Fibroblast of the conjunctiva (primary cell): ENCODE measurements around the gene LSM3.

Experiments used
- DNase-seq: peaks from one replicate; pipeline ENCODE4 v3.0.0-alpha.2; 2010; ENCODE audit warnings: low read depth

Gene LSM3

DNA sequence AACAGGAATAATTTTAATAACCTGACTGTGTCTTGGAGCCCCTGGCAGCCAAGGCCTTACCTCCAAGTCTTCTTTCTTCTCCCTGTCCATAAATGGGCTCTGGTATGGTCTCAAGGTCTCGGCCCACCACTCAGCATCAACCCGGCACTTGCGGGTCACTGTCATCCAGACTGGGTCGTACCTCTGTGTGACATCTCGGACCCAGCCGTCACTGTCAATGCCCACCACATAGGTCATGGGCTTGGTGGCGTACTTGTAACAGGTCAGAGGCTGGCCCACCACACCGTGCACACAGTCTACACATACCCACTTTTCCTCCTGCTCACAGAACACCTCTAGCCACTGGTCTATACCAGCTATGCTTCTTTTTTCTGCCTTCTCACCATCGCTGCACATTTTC, 20.7 kb upstream of the LSM3 start:
- DNase-seq: no peak

DNA sequence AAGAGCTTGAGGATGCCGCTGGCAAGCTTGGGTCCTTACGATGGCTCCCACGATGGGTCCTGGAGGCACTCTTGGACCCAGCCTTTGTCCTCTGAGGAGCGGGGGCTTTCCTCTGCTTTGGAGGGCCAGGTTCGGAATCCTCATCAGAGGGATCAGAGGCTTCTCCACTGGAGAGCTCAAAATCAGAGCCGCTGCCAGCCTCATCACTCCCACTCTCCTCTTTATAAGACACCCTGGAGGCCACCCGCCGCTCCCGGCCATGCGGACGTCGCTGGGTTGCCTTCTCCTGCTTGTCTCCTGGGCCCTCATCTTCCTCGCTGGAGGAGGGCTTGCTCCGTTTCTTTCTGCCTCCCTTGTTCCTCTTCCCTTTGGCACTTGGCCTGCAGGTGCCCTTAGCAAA, 20.2 kb upstream of the LSM3 start:
- no peak for DNase-seq

DNA sequence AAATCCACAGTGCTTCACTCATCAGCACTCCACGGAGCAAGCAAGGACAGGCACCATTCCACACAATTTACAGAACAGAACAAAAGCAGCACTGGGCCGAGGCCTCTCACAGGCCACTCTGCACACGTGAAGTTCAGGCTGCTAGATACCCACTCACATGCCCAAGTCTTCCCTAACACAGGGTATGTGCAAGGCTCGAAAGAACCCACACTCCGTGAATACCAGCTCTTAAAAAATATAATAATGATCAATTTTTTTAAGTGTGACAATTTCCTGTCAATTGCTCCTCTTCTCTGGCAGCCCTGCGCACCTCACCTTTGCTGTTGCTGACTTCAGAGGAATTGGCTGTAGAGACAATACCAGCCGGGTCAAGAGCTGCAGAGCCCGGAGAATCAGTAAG, 19.2 kb upstream of the LSM3 start:
- DNase-seq: no peak

DNA sequence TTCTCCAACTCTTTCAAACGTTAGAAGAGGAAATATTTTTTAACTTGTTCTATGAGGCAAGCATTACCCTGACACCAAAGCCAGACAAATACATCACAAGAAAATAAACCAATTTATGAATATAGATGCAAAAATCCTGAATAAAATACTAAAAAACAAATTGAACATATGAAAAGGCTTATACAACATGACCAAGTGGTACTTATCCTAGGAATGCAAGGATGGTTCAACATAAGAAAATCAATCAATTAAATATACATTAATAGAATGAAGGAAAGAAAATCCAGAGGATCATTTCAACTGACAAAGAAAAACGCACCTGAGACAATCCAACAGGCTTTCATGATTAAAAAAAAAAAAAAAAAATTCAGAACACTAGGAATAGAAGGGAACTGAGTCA, 17.3 kb upstream of the LSM3 start:
- no peak for DNase-seq

DNA sequence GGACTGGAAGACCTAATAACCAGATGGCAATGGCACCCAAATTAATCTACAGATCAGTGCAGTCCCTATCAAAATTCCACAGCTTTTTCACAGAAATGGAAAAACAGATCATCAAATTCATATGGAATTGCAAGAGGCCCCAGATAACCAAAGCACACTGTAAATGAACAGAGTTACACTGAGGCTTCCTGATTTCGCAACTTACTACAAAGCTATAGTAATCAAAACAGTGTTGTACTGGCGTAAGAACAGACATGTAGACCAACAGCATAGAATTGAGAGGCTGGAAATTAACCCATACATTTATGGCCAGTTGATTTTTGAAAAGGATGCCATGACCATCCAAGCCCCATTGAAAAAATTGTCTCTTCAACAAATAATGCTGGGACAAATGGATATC, 16.4 kb upstream of the LSM3 start:
- DNase-seq: no peak

DNA sequence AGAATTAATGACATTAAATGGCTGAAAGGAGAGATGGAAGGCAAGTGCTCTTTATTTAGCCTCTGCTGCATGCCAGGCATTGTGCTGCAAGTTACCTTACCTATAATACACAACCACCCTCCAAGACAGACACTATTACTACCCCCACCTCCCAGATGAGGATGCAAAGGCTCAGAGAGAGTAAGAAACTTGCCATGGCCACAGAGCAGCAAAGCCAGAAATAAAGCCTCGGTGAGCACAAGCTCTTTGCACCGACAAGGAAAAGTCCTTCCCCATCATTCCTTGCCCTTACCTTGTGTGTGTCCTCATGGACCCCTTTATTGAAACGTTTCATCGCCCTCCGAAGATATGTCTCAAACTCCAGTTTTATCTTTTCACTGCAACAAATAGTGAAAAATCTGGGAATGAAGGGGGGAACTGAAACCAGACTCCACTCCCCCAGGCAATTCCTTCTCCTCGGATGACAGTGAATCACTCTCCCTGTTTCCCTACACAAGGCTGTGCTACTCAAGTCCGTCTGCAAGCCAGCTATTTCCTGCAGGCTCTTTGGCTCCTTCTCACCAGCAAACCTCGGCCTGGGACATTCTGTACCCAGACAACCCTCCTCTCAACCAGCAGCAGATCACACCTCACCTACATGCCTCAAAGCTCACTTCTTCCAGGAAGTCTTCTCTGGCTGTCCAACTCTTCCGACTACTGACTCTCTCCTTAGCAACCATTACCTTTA, 11.6 kb upstream of the LSM3 start:
- DNase-seq: peak; percentile 56

DNA sequence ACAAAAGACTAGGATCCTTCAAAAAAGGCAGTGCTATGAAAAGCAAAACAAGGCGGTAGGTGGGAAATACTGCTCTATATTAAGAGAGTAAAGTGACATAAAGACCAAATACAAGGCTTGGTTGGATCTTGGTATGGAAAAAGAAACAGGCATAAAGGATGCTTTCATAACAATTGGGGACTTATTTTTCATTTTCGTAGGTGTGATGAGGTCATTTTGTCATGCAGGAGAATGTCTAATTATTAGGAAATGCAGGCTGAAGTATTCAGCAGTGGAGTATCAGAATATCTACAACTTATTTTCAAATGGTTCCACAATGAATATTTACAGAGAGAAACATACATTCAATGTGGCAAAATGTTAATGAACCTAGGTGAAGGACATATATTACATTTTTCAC, 9.2 kb upstream of the LSM3 start:
- DNase-seq: no peak

DNA sequence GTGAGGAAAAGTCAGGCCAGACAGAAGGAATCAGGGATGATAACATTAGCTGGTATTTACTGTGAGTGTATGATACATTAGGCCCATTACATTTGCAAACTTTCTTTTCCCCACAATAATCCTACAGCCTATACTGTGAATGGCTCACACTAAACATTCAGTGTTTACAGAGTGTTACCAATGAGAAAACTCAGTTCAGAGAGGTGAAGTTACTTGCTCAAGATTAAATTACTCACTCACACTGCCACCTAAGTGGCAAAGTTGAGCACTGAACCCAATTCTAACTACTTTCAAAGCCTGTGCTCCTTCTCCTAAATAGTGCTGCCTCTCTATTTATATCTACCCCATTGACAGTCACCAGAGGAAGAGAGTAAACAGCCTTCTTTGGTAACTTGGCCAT, 8.7 kb upstream of the LSM3 start:
- no peak for DNase-seq

DNA sequence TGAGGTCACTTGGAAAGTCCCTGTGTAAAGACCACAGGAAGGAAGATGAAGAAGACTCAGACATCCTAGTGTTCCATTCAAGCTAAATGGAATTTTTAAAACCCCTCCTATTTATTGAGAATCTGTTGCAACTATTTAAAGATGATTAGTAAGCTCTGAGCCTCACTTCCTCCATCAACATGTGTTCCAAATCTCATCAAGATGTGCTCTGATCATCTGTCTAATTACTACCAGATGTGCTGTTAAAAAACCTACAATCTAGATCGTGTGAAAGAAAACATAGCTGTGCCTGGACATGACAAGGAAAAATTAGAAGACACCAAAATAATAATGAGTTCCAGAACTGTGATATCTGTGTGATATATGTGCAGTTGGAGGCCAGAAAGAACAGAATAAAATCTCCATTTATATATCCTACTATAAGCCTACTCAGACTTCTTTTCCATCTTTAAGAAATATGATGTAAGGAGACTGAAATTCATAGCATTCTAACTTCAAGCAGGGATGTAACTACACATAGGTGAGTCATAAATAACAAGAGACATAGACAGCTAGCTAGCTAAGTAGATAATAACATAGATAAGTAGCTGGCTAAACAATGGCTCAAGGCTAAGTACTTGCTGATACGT, 8.0 kb upstream of the LSM3 start:
- peak; percentile 80 for DNase-seq

DNA sequence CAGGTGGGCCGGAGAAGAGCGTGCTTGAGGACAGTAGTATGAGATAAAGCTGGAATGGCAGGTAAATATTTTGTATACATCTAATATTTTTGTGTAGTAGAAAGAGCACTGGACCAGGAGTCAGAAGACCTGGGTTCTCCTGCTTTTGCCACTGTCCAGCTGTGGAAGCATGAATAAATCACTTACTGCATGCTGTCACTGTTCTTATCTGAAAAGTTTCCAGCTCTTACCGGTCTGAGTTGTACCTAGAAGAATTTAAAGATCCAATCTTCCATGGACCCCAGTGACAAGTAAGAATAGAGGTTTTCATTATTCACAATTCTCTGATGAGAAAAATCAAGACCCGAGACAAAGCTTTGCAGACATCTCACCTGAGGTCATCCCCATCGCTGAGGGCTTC, 6.1 kb upstream of the LSM3 start:
- no peak for DNase-seq

DNA sequence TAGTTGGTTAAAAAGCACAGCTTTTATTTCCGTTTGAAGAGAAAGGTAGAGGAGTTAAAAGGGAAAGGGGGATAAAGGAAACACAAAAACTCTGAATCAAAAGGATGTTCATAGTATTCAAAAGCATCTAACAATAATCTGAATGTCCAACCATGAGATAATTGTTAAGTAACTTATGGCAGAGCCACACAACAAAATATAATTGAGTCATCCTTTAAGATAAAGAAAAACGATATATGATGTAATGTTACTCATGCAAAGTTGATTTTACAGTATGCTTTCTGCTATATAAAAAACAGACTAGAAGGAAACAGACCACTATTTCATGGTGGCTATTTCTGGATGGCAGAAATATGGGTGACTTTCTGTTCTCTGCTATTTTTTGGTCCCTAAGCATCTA, 4.1 kb upstream of the LSM3 start:
- no peak for DNase-seq

DNA sequence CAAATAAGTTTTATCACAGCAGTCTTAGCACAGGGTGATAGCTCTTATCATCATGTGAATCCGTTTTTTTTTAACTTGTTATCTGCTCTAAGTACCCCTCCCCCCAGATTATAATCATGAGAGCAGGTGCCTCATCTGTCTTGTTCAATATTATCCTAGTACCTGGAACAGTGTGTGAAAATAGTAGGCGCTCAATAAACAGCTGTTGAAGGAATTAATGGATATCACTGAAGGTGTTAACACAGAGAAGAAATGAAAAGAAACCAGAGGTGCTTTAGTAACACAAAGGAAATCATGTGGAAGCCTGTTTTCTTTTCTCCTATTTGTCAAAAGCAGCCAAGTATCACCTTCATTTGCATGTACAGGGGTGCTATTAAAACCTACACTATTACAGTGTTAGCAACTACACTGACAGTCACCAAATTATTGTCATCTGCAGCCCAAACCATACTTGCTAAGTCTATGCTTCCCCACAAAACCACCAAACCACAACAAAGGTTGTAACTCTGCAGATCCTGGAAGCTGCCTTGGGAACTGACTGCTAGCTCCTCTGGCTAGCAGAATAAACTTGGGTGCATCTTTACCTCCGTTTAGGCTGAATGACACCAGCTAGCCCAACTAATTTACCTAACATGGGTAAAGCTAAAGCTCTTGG, 3.1 kb upstream of the LSM3 start:
- no peak for DNase-seq

DNA sequence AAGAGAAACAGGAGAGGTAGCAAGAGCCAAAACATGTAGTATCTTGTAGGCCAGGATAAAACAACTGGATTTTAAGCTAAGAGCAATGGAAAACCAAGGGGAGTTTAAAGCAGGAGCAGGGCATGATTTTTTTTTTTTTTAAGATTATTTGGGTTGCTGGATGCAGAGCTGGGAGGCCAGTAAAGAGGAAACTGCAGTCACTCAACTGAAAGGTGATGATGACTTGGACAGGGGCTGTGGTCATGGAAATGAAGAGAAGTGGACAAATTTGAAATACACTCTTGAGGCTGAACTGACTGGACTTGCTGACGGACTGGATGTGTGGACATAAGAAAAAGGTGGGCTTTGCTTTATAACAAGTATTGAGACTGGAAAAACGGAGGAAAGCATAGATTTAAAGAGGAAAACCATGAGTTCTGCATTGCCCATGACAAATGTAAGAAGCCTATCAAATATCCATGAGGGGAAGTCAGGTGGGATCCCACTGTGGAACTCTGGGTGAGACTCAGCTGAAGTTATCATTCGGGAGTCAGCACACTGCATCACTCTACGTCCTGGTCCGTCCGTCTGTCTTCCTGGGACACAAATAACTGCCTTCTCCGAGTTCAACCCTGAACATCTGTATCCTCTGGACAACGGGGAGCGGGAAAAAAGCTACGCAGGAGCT, 904 bp upstream of the LSM3 start:
- DNase-seq: no peak

DNA sequence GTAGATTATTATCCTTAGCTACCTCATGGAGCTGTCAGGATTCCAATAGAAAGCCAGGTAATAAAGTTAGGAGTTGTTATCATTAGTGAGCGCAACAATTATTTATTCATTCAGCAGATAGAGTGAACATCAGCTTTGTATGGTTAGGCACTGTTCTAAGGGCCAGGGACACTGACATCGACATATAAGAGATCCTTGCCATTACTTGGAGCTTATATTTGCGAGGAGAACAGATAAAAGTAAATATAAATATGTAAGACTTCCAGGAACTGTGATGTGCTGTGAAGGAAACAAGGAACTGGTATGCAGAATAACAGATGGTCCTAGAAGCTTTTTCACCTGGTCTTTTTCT, 473 bp downstream of the LSM3 start:
- DNase-seq: no peak

DNA sequence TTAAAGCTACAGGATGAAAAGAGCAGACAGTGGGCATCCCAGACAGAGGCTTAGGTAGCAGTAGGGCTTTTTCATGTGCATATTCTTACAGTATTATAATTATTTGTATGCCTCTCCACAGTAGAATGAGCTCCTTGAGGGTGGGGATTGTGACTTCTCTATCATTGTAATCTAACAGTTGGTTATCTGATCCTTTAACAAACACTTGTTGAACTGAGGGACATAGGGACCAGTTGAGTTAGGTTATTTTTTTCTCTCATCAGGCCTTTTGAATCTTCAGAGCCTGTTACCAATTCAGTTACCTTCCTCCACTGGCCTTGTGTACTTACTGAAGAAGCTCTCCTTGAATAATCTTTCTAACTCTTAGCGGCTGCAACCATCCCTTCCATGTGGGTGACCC, 1.2 kb downstream of the LSM3 start:
- DNase-seq: no peak

DNA sequence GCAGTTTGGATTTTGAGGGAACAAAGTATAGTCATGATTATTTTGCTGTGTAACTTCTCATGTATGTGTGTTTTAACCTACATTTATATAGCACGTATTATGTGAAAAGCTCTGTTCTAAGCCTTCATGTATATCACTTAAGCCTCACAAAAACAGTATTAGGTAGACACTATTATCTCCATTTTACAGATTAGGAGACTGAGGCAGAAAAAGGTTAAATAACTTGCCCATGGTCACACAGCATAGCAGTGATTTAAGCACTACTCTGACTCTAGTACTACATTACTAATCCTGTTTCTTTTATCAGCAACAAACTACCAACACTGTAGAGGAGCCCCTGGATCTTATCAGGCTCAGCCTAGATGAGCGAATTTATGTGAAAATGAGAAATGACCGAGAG, 2.6 kb downstream of the LSM3 start:
- no peak for DNase-seq

DNA sequence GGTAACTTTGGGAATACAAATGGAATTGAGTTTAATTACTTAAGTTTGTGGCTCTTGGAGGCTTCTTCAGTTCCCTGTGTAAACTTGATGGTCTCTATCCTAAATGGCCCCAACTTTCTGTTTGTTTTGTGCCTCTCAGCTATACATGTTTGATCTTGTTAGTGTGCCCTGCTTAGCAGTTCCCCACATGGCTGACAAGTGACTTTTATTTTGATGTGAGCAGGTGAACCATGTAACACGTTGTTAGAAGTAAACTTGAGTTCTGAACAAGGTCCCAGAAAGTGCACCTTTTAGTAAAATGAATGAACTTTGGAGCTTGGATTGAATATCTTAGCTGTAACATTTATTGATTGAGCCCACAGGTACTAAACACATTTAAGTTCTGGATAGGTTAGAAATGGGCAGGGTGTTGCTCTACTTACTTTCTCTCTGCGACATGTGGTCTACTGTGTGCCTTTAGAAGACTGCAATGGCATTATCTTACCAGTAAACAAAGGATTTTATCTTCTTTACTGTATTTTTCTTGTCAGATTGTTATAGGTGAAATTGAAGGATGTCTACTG, 4.5 kb downstream of the LSM3 start:
- no peak for DNase-seq

DNA sequence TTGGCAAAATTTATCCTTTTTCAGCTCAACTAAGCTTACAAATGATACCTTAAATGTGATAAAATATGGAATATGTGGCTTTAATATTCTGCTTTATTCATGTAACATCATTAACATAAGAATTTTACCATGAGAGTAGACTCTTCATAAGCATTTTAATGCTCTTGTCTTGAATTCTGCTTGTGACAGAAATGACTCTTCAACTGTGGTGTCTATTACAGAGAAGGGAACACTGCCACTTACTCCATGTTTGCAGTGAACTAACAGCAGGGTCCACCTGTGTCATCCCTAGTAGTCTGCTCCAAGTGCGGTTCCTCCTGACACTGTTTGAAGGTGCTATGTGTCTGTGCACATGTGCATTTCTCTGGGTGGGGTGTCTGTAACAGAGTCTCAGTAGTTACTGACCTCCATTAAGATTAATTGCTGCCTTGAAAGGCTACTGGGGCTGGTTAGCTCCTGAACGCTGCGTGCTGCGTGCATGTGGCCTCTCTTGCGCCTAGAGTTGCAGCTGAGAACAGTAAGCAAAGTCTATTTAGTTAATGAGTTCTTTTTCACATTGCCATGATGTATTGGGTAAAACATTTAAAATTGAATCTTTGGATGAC, 8.3 kb downstream of the LSM3 start:
- DNase-seq: no peak

DNA sequence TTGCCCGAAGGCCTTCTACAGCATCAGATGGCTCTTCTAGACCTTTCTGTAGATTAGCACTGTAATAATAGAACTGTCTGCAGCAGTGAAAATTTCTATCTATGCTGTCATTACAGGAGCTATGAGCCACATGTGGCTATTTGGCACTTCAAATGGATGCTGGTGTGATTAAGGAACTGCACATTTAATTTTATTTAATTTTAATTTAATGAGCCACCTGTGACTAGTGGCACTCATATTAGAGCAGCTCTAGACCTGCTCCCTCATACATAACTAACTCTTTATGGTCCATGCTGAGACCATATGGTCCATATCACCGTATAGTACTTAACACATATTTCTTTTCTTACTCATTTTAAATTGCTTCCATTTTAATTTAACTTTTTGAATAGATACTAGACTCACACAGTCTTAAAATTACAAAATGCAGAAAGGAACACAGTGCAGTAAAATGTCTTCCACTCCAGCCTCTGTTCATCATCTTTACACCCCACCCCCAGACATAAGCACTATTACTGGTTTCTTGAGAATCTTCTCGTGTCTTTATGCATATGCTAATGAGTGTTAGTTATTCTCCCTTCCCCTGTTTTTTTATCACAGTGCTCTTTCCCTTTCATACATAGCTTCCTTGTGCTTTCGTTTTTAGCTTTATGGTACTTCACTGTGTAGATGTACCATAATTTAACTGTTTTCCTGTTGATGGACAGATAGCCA, 9.6 kb downstream of the LSM3 start:
- no peak for DNase-seq

DNA sequence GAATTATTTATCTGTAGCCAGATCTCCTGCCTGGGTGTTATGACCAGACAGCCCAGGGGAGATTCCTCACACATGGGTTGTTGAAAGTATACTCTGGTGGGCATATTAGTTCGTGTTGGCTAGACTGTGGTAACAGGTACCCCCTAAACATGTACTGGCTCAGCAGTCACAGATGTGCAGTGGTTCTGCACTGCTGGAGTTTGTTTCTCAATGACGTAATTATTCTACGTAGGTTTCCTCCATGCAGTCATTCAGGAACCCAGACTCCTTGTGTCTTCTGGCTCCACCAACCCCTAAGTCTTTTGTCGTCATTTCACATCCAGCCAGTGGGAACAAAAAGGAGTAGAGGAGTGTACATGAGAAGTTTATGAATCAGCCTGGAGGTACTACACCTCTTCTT, 16.2 kb downstream of the LSM3 start:
- DNase-seq: no peak

DNA sequence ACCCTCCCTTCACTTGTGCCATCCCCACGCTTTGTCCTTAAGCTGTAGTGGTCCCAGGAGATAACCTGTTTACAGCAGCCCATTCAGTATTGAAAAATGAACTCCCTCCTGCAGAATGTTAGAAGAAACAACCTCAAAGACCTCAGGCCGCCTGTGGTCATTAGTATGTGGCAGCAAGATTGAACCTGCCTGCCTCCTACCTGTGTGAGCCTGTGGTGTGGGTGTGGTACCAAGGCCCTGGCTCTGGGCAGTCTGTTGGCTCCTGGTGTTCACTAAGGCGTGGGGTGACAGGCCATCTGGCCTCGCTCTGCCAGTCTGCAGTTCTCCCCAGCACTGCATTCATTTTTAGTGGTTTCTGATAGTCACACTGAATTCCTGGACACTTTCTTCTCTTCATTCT, 21.0 kb downstream of the LSM3 start:
- DNase-seq: no peak

DNA sequence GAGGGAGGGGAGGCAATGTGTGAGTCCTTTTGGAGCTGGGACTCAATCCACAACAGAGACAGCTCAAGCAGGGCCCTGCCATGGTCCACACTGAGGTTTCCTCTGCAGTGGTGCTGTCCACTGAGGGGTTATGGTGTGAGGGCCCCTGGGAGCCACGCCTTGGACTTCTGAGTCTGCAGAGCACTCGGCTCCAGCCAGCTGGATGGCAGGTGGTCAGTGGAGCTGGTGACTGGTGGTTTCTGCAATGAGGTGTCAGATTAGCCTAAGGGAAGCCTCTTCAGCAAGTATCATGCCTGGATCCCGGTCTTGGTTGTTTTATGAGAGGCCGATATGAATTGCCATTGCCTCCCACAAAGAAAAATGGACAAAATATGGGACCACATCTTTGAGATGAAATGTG, 21.7 kb downstream of the LSM3 start:
- no peak for DNase-seq
